ENCODE results near the gene MXRA7. TPM values are rescaled to one million over a fixed set of nuclear protein-coding genes. Genes with fewer than 3 reads are reported as not detected.
"Not testable (repeated sequence)": the region's sequence is repeated elsewhere in the genome, so short reads cannot be mapped to it uniquely, and the experiment has no call there.

The MXRA7 gene
- total RNA-seq, 1 experiment from 2014 or later, result 101 TPM

DNA sequence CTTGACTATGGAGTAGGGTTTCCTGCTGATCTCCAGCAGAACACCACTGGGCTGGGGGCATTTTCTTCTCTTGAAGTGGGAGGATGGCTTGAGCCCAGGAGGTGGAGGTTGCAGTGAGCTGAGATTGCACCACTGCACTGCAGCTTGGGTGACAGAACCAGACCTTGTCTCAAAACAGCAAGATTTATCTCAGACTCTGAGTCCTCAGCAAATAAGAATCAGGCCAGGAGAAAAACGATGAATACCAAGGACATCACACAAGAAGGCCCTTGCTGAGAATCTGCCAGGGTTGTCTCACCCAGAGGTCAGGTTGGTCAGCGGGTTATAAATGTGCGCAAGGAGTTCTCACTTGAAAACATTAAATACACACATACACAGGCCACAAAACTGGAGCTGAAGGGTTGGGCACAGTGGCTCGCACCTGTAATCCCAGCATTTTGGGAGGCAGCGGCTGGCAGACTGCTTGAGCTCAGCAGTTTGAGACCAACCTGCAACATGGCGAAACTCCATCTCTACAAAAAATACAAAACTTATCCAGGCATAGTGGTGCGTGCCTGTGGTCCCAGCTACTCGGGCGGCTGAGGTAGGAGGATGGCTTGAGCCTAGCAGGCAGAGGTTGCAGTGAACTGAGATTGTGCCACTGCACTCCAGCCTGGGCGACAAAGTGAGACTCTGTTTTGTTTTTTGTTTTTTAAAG, 7.7 kb downstream of the MXRA7 start:
- DNase-seq (ENCODE audit: low read depth), result no peak
- in situ Hi-C loops (cut with HindIII; ENCODE audit: low pct_unique_long_range_greater_than_20kb, low sequenced_read_pairs), result no loop called here

DNA sequence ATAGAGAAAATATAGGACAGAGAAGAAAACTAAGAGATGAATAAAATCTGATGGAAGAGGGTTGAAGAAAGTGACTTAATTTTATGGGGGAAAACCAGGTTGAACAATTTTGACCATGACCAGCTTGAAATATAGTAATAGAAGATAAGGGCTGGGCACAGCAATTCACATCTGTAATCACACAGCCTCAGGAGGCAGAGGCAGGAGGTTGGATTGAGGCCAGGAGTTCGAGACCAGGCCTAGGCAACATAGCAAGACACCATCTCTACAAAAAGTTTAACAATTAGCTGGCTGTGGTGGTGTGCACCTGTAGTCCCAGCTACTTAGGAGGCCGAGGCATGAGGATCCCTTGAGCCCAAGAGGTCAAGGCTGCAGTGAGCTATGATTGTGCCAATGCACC, 8.7 kb downstream of the MXRA7 start:
- in situ Hi-C loops (cut with HindIII; ENCODE audit: low pct_unique_long_range_greater_than_20kb, low sequenced_read_pairs), result no loop called here
- DNase-seq (ENCODE audit: low read depth), result no peak

DNA sequence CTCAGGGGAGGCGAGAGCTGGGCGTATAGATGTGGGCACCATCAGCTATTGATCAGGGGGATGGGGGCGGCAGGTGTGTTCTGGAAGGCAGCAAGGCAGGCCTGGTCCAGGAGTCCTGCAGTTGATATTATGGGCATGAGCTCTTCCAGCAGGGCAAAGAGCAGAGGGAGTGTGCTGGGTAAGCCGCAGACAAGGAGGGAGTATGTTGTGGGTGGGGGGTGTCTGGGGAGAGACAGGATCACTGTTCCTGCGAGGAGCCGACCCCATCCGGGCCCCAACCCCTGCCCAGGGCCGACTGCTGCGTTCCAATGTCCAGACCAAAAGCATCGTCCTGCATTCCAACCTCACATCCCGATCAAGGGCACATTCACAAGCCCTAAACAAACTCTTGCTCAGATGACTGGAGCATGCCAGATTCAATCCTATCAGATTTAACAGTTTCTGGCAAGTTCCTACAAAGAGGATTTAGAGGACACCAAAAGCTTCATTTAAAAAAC, 9.2 kb downstream of the MXRA7 start:
- DNase-seq (ENCODE audit: low read depth), result no peak
- in situ Hi-C loops (cut with HindIII; ENCODE audit: low pct_unique_long_range_greater_than_20kb, low sequenced_read_pairs), result no loop called here

DNA sequence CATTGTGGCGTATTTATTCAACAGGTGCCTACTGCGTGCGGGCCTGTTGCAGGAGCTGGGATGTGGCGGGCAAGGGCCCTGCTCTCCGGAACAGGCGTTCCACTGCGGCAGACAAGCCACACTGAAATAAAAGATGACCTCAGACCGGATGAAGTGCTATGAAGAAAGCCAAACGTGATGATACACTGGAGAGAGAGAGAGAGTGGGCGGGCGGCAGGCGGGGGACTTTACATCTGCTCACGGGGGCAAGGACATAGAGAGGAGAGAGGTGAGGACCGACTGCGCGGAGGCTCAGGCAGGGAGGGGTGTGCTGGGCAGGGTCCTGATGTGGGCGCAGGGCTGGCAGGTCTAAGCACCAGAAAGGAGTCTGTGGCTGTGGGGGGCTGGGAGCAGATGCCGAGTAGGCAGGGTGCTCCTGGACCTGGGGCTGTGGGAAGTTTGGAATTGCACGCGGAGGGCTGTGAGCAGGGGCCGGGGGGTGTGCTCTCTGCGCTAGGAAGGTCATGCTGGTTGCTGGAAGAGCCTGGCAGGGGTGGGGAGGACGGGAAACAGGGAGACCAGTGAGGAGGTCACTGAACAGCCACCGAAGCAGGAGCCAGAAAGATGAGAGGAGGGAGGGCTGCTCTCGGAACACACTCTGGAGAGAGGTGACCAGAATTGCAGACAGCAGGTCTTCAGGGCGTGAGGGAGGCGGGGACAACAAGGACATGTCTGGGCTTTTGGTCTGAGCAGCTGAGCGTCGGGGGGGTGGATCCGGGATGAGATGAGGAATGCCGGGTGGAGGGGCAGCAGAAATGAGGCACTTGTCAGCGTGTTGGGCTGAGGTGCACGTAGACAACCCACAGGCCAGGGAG, 9.9 kb downstream of the MXRA7 start:
- in situ Hi-C loops (cut with HindIII; ENCODE audit: low pct_unique_long_range_greater_than_20kb, low sequenced_read_pairs), result no loop called here
- DNase-seq (ENCODE audit: low read depth), result no peak

DNA sequence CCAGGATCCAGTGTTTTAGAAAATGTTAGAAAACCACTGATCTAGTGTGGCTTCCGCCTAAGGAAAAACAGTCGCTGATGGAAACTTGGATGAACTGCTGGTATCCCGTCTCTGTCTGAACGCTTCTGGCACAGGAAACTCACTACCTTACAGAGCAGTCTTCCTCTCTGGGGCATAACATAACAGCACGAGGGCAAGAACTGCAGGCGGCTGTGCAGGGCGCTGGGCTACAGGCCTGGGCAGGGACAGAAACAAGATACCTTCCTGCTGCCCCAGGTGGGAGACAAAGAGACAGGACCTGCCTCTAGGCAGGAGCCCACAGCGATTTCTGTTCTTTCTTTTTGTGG, 10.5 kb downstream of the MXRA7 start:
- in situ Hi-C loops (cut with HindIII; ENCODE audit: low pct_unique_long_range_greater_than_20kb, low sequenced_read_pairs), result no loop called here
- DNase-seq (ENCODE audit: low read depth), result no peak

DNA sequence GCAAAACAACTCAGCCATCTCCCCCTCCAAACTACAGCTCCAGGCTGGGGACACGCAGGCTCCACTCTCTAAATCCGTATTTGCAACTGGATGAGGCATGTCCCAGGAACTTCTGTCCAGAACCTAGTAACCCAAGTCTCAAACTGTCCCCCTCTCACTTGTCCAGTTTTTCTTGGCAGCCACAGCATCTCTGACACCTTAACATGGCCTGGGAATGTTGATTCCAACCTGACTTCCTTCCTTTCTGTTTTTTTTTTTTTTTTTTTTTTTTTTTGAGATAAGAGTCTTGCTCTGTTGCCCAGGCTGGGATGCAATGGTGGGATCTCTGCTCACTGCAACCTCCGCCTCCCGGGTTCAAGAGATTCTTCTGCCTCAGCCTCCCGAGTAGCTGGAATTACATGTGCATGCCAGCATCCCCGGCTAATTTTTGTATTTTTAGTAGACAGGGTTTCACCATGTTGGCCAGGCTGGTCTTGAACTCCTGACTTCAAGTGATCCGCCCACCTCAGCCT, 12.2 kb downstream of the MXRA7 start:
- in situ Hi-C loops (cut with HindIII; ENCODE audit: low pct_unique_long_range_greater_than_20kb, low sequenced_read_pairs), result not testable (repeated sequence)

DNA sequence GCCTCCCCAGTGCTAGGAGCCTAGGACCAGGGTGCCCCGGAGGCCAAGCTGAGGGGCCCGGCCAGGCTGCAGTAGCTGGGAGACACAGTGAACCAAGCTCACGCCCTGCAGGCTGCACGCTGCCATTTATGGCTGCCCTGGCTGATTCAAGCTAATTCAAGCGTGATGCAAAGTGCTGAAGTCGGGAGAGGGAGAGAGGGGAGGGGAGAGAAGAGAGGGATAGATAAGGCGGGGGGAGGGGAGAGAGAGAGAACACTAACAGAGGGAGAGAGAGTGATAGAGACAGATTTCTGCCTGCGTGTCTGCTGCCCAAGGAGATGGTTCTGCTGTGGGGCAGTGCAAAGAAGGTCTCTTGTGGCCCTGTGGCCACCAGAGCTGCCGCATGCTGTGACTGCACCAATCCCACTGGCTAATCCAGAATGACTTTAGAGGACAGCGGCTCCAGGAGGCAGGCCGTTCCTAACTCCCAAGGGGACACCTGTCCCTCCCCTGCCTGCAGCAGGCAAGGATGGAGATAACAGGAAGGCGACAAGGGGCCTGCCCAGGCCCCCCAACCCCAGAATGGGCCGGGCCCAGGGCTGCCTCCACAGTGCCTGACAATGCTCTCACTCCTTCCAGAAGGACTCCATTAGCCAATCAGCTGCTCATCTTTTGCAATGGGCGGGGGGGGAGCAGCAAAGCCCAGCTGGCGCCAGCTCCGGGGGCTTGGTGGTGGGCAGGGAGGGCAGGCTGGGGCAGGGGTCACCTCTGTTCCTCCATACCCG, 12.9 kb downstream of the MXRA7 start:
- DNase-seq (ENCODE audit: low read depth), result peak; percentile 61
- in situ Hi-C loops (cut with HindIII; ENCODE audit: low pct_unique_long_range_greater_than_20kb, low sequenced_read_pairs), result no loop called here

More for the DNA sequence above, 12.2 kb downstream of the MXRA7 start:
- DNase-seq (ENCODE audit: low read depth), result not testable (repeated sequence)

DNA sequence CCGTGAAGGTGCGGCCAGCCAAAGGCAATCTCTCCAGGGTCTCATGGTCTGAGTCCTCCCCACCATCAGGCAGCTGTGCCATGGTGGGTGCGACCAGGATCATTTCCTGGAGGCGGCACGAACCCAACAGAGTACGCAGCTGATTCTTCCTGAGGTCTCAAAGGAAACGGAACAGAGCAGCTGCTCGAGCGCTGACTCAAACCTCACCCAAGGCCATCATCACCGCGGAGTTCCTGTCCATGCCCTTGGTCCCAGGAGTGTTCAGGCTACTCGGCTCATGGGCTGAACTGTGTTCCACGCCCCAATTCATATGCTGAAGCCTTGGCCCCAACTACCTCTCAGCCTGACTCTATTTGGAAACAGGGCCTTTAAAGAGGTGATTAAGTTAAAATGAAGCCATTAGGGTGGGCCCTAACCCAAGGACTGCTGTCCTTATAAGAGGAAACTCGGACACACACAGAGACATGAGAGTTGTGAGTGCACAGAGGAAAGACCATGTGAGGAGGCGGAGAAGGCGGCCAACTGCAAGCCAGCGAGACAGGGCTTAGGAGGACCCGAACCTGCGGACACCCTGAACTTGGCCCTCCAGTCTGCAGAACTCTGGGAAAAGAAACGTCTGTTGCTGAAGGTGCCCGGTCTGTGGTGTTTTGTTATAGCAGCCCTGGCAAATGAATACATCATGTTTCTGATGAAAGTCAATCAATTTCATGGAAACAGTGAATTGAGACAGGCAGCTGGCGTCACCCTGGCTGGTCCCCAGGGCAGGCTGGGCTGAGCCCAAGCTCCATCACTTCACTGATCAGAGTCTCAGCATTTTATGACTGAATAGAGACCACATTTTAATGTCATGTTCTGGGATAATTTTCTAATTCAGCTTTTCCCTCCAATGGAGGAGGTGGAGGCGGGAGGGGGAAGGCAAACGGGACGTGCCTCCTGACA, 13.7 kb downstream of the MXRA7 start:
- in situ Hi-C loops (cut with HindIII; ENCODE audit: low pct_unique_long_range_greater_than_20kb, low sequenced_read_pairs), result no loop called here
- no peak for DNase-seq (ENCODE audit: low read depth)

DNA sequence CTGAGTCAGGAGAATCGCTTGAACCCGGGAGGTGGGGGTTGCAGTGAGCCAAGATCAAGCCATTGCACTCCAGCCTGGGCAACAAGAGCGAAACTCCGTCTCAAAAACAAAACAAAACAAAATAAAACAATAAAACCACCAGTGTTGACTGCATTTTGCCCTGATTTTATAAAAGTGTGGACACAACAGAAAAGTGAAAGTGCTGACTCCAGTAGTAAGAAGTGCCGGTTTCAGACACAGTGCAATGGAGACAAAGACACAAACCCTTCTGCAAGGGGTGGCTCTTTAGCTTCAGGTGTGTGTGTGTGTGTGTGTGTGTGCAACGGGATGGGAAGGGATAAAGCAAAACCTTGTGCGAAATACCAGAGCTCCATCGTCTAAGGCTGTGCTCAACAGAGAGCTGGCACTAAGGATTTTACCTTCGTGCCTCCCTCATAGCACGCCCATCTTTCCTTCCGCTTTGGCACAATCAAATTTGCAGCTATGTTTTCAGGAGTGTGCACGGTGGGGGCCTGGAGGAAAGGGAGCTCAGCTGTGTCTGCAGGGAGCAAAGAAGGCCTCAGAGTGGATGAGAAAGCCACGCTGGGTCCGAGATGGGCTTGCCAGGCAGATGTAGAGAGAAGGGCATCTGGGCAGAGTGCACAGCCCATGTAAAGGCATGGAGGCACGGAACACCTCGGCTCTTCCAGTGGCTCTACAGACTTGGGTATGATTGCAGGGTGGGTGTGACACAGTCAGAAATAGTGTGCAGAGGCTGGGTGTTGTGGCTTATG, 15.5 kb downstream of the MXRA7 start:
- in situ Hi-C loops (cut with HindIII; ENCODE audit: low pct_unique_long_range_greater_than_20kb, low sequenced_read_pairs), result no loop called here
- no peak for DNase-seq (ENCODE audit: low read depth)

DNA sequence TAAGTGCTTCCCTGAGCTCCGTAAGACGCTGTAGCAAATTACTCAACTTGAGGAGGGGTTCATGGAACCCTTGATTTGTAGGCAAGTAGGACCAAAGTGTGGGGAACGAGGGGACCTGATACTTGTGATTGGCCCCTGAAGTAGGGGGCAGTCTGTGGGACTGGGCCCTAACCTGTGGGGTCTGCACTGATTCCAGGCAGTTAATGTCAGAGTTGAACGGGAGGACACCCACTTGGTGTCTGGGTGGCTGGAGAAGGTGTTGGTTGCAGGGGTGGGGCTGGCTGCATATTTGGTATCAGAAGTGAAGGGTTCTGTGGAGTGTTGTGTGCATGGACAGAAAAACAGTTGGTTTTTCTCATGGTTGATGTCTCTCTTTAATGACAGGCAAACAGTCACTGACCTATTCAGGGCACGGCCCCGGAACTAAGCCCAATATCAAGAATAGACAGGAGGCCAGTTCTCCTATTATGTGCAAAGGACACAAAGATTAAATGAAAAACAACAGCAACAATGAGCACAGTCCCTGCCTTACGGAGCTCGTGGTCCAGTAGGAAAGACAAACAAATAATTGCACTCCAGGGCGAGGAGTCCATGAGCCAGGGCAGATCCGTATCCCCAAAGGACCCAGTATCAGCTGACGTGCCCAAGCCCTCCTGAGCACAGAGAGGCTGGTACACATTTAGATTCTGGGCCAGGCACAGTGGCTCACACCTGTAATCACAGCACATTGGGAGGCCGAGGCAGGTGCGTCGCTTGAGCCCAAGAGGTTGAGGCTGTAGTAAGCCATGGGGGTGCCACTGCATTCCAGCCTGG, 19.2 kb downstream of the MXRA7 start:
- in situ Hi-C loops (cut with HindIII; ENCODE audit: low pct_unique_long_range_greater_than_20kb, low sequenced_read_pairs), result no loop called here
- peak; percentile 68 for DNase-seq (ENCODE audit: low read depth)

DNA sequence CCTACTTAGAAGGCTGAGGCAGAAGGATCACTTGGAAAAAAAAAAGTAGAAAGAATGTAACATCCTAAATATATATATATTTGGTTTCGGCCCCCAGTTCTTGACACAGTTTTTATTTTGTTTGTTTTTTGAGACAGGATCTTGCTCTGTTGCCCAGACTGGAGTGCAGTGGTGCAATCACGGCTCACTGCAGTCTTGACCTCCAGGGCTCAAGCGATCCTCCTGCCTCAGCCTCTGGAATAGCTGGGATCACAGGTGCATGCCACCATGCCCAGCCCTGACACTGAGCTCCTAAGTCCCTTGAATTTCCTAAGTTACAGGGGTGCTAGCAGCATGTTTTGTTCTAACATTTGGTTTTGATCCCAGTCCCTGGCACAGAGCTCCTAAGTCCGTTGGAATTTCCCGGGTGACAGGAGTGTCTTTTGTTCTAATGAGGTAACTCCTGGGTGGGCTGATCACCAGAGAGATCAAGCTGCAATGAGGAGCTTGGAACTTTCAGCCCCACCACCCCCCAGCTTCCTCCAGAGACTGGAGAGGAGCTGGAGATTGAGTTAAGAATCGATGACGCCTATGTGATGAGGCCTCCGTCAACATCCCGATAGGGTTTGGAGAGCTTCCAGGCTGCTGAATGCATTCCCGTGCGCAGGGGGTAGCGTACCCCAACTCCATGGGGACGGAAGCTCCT, 20.0 kb downstream of the MXRA7 start:
- in situ Hi-C loops (cut with HindIII; ENCODE audit: low pct_unique_long_range_greater_than_20kb, low sequenced_read_pairs), result no loop called here
- no peak for DNase-seq (ENCODE audit: low read depth)

DNA sequence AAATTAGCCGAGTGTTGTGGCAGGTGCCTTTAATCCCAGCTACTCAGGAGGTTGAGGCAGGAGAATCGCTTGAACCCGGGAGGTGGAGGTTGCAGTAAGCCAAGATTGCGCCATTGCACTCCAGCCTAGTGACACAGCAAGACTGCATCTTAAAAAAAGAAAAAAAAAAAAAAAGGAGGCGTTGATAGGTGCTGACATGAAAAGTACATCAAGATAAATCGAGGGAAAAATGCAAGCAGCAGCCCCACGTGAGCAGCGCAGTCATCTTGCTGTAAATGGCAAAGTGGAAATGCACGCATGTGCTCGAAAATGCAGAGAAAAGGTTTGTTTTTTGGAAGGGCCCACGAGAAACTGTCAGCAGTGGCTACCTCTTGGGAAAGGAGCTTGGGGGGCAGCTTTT, 20.9 kb downstream of the MXRA7 start:
- in situ Hi-C loops (cut with HindIII; ENCODE audit: low pct_unique_long_range_greater_than_20kb, low sequenced_read_pairs), result no loop called here
- DNase-seq (ENCODE audit: low read depth), result no peak

DNA sequence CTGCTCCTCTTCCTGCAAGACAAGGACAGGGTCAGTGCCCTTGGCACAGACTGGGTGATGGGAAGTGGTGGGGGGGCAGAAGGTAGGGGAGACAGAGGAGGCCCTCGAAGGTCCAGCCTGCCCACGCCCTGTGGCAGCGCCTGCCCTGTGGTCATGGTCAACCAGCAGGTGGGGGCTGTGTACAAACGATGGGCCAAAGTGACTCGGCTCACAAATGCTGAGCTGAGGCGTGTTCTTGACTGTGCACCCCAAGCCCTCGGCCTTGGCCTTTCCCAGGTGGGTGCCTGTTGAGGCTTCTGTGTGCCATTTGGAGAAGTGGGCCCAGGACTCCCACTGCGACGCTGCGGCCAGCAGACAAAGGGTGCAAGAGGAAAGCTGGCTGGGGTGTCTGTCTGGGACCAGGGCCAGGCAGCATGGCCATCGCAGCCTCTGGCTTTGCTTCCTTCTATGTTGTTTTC, 22.6 kb downstream of the MXRA7 start:
- in situ Hi-C loops (cut with HindIII; ENCODE audit: low pct_unique_long_range_greater_than_20kb, low sequenced_read_pairs), result no loop called here
- peak; percentile 55 for DNase-seq (ENCODE audit: low read depth)

DNA sequence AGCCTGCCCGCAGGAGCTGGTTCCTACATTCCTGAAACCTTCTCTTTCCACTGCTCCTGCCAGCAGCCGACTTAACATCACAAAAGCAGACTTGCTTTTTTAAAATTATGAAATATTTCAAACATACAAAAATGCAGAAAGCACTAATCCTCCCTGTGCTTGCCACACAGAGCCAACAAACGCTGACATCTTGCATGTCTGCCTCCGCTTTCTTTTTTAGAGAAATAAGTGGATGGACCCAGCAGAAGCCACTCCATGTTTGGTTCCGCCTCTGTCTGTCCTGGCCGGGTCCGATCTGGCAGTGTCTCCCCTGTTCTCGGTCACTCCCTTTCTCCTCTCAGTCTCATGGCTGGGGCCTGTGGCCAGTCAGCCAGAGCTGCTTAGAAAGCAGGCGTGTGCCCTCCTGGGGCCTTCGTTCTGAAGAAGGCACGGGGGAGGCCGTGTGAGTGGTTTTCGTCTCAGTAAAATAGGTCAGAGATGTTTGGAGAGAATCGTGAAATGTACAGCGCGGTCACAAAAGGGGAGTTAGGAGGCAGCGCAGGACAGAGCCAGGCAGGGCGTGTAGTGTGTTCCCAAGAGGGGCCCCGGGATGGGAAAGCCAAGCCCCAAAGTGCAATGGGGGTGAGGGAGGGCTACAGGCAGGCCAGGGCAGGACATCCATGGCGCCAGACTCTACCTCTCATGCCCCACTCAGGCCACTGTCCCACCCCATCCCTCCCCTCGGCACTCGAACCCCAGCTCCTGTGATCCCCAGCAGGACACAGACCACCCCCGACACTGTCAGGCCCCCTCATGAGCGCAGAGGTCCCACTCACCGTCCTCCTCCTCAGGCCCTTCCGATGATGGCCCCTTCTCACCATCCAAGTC, 23.2 kb downstream of the MXRA7 start:
- in situ Hi-C loops (cut with HindIII; ENCODE audit: low pct_unique_long_range_greater_than_20kb, low sequenced_read_pairs), result no loop called here

More for the DNA sequence above, 23.2 kb downstream of the MXRA7 start:
- DNase-seq (ENCODE audit: low read depth), result no peak

Measured in Caki2 (cell line).